WTC11 (cell line): ENCODE results near the gene MMAB. TPM values are rescaled to one million over a fixed set of nuclear protein-coding genes. Genes with fewer than 3 reads are reported as not detected.
A peak's percentile ranks its signal among the peaks of the same experiment; 100 is the strongest.

ENCODE experiments used
- ATAC-seq: fragments of 200-7000 bp; cut with Tn5 transposase; 2 replicates; pipeline ENCODE4 v1.10.0; 2021; ENCODE audit warnings: mild to moderate bottlenecking, moderate library complexity
- CTCF ChIA-PET: fragments of 300-600 bp; sonication (Branson Sonifier 250); formaldehyde crosslinking; loops from one replicate; lab custom pipeline; 2021; ENCODE audit warnings: antibody characterized with exemption; lab: Charles Lee
- POLR2A ChIA-PET: fragments of 350-600 bp; sonication (Branson Sonifier 250); formaldehyde crosslinking; loops from one replicate; lab custom pipeline; 2021; ENCODE audit warnings: antibody characterized with exemption; lab: Charles Lee
- DNase-seq: peaks from one replicate; pipeline ENCODE4 v3.0.0; 2021; ENCODE audit warnings: low spot score
- H3K27ac Mint-ChIP-seq: 2 replicates; pipeline ENCODE4 v1.8.0; 2021; ENCODE audit warnings: mixed read lengths
- H3K27me3 Mint-ChIP-seq: 2 replicates; pipeline ENCODE4 v1.8.0; 2021; ENCODE audit warnings: low read depth, mild to moderate bottlenecking, moderate library complexity, mixed read lengths
- H3K36me3 Mint-ChIP-seq: 2 replicates; pipeline ENCODE4 v1.8.0; 2021; ENCODE audit warnings: mixed read lengths
- H3K4me1 Mint-ChIP-seq: 2 replicates; pipeline ENCODE4 v1.8.0; 2022; ENCODE audit warnings: mixed read lengths
- H3K4me3 Mint-ChIP-seq: 2 replicates; pipeline ENCODE4 v1.8.0; 2021; ENCODE audit warnings: mild to moderate bottlenecking, moderate library complexity, mixed read lengths
- H3K9me3 Mint-ChIP-seq: 2 replicates; pipeline ENCODE4 v1.8.0; 2021; ENCODE audit warnings: mixed read lengths
- CREB1 ChIP-seq: sonication (generic); formaldehyde crosslinking; IDR thresholded peaks from 2 replicates; pipeline ENCODE4 v1.8.0; 2023; ENCODE audit warnings: mild to moderate bottlenecking, missing genetic modification reagents
- GTF2I ChIP-seq: fragments of 250-450 bp; sonication (Bioruptor Pico); conservative IDR thresholded peaks from 2 replicates; pipeline ENCODE4 v1.4.0; 2021; ENCODE audit warnings: mild to moderate bottlenecking
- IRF2 ChIP-seq: sonication (generic); formaldehyde crosslinking; IDR thresholded peaks from 2 replicates; pipeline ENCODE4 v1.8.0; 2022; ENCODE audit warnings: low read depth, missing genetic modification reagents, borderline replicate concordance
- JUN ChIP-seq: sonication (generic); formaldehyde crosslinking; IDR thresholded peaks from 2 replicates; pipeline ENCODE4 v1.8.0; 2023; ENCODE audit warnings: mild to moderate bottlenecking, missing genetic modification reagents
- MXD4 ChIP-seq: fragments of 250-450 bp; sonication (Bioruptor Pico); IDR thresholded peaks from 2 replicates; pipeline ENCODE4 v1.8.0; 2021; ENCODE audit warnings: mild to moderate bottlenecking, moderate library complexity, borderline replicate concordance
- MYBL2 ChIP-seq: sonication (generic); formaldehyde crosslinking; IDR thresholded peaks from 2 replicates; pipeline ENCODE4 v1.8.1; 2023; ENCODE audit warnings: mild to moderate bottlenecking, moderate library complexity, missing genetic modification reagents
- PRRX2 ChIP-seq: fragments of 250-450 bp; sonication (Bioruptor Pico); IDR thresholded peaks from 2 replicates; pipeline ENCODE4 v1.8.0; 2021; ENCODE audit warnings: mild to moderate bottlenecking
- RORB ChIP-seq: fragments of 250-450 bp; sonication (Bioruptor Pico); IDR thresholded peaks from 2 replicates; pipeline ENCODE4 v1.9.0; 2021; ENCODE audit warnings: mild to moderate bottlenecking
- SMAD3 ChIP-seq: sonication (generic); formaldehyde crosslinking; IDR thresholded peaks from 2 replicates; pipeline ENCODE4 v1.8.0; 2022; ENCODE audit warnings: missing genetic modification reagents, mild to moderate bottlenecking, borderline replicate concordance
- SP1 ChIP-seq: sonication (generic); formaldehyde crosslinking; conservative IDR thresholded peaks from 2 replicates; pipeline ENCODE4 v1.8.1; 2022; ENCODE audit warnings: missing genetic modification reagents
- TCF7 ChIP-seq: sonication (generic); formaldehyde crosslinking; IDR thresholded peaks from 2 replicates; pipeline ENCODE4 v1.8.0; 2022; ENCODE audit warnings: mild to moderate bottlenecking, low read depth, missing genetic modification reagents, moderate library complexity
- ZBTB21 ChIP-seq: sonication (generic); formaldehyde crosslinking; IDR thresholded peaks from 2 replicates; pipeline ENCODE4 v1.8.1; 2023; ENCODE audit warnings: mild to moderate bottlenecking, missing genetic modification reagents, borderline replicate concordance
- ZNF219 ChIP-seq: sonication (generic); formaldehyde crosslinking; IDR thresholded peaks from 2 replicates; pipeline ENCODE4 v1.8.0; 2023; ENCODE audit warnings: missing genetic modification reagents, mild to moderate bottlenecking, borderline replicate concordance
- ZNF263 ChIP-seq: sonication (generic); formaldehyde crosslinking; IDR thresholded peaks from 2 replicates; pipeline ENCODE4 v1.8.1; 2022; ENCODE audit warnings: low read depth, mild to moderate bottlenecking, moderate library complexity, missing genetic modification reagents
- ZNF396 ChIP-seq: fragments of 250-450 bp; sonication (Bioruptor Pico); IDR thresholded peaks from 2 replicates; pipeline ENCODE4 v1.8.0; 2021; ENCODE audit warnings: mild to moderate bottlenecking, moderate library complexity, borderline replicate concordance
- total RNA-seq: library from RNA; stranded (reverse); gene quantifications from 3 replicates; pipeline ENCODE4 v1.2.3, GENCODE V29; 2021
- TF ChIP-seq, protein P1 (sequence below): sonication (generic); formaldehyde crosslinking; IDR thresholded peaks from 2 replicates; pipeline ENCODE4 v1.8.0; 2022; ENCODE audit warnings: missing genetic modification reagents
- TF ChIP-seq, protein P2 (sequence below): sonication (generic); formaldehyde crosslinking; conservative IDR thresholded peaks from 2 replicates; pipeline ENCODE4 v1.8.1; 2022; ENCODE audit warnings: mild to moderate bottlenecking, missing genetic modification reagents
- TF ChIP-seq, protein P3 (sequence below): fragments of 250-450 bp; sonication (Bioruptor Pico); IDR thresholded peaks from 2 replicates; pipeline ENCODE4 v1.9.0; 2021; ENCODE audit warnings: moderate library complexity, mild to moderate bottlenecking, inconsistent platforms, borderline replicate concordance
- TF ChIP-seq, protein P4 (sequence below): sonication (generic); formaldehyde crosslinking; IDR thresholded peaks from 2 replicates; pipeline ENCODE4 v1.8.1; 2022; ENCODE audit warnings: mild to moderate bottlenecking, moderate library complexity, missing genetic modification reagents
- TF ChIP-seq, protein P5 (sequence below): fragments of 250-450 bp; sonication (Bioruptor Pico); IDR thresholded peaks from 2 replicates; pipeline ENCODE4 v1.9.0; 2021; ENCODE audit warnings: mild to moderate bottlenecking
- TF ChIP-seq, protein P6 (sequence below): sonication (generic); formaldehyde crosslinking; IDR thresholded peaks from 2 replicates; pipeline ENCODE4 v1.8.1; 2022; ENCODE audit warnings: mild to moderate bottlenecking, missing genetic modification reagents, moderate library complexity, borderline replicate concordance
- TF ChIP-seq, protein P7 (sequence below): sonication (generic); formaldehyde crosslinking; IDR thresholded peaks from 2 replicates; pipeline ENCODE4 v1.8.1; 2022; ENCODE audit warnings: low read depth, mild to moderate bottlenecking, moderate library complexity, missing genetic modification reagents, borderline replicate concordance

MMAB gene
- total RNA-seq, 1 experiment from 2014 or later = 22.0 TPM

DNA sequence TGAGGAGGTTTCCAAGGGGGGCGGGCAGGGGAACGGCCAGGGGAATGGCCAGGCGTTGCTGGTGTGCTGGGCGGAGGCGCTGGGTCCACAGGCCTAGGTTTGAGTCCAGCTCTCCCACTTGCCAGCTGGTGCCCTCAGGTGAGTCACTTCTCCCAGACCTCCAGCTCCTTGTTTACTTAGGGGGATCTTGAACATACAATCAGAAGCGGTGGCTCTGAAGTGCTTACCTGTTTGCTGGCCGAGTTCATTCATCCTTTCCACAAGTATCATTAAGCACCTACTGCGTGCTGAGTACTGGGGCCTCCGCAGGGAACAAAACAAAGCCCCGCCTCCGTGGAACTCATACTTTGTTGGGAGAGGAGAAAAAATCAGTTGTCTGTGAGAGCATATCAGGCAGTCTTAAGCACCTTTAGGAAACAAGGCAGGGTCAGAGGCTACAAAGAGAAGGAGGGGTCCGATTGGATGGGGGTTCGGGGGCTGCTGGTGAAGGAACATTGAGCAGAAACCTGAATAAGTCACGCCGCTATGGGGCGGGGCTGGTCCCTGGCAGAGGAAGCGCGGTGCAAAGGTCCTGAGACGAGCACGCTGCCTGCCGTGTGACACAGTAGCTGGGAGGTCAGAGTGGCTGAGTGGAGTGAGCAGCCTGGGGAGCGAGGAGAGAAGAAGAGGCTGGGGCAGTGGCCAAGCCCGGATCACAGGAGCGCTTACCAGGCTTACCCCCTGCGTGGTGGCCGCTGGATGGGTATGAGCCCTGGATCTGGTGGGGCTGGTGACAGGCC lies 15.3 kb upstream of the MMAB start (continued):
- TF ChIP-seq, protein P1, sequence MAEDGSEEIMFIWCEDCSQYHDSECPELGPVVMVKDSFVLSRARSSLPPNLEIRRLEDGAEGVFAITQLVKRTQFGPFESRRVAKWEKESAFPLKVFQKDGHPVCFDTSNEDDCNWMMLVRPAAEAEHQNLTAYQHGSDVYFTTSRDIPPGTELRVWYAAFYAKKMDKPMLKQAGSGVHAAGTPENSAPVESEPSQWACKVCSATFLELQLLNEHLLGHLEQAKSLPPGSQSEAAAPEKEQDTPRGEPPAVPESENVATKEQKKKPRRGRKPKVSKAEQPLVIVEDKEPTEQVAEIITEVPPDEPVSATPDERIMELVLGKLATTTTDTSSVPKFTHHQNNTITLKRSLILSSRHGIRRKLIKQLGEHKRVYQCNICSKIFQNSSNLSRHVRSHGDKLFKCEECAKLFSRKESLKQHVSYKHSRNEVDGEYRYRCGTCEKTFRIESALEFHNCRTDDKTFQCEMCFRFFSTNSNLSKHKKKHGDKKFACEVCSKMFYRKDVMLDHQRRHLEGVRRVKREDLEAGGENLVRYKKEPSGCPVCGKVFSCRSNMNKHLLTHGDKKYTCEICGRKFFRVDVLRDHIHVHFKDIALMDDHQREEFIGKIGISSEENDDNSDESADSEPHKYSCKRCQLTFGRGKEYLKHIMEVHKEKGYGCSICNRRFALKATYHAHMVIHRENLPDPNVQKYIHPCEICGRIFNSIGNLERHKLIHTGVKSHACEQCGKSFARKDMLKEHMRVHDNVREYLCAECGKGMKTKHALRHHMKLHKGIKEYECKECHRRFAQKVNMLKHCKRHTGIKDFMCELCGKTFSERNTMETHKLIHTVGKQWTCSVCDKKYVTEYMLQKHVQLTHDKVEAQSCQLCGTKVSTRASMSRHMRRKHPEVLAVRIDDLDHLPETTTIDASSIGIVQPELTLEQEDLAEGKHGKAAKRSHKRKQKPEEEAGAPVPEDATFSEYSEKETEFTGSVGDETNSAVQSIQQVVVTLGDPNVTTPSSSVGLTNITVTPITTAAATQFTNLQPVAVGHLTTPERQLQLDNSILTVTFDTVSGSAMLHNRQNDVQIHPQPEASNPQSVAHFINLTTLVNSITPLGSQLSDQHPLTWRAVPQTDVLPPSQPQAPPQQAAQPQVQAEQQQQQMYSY (CRISPR knock-in tag) = no peak
- no peak for TF ChIP-seq ZNF219

DNA sequence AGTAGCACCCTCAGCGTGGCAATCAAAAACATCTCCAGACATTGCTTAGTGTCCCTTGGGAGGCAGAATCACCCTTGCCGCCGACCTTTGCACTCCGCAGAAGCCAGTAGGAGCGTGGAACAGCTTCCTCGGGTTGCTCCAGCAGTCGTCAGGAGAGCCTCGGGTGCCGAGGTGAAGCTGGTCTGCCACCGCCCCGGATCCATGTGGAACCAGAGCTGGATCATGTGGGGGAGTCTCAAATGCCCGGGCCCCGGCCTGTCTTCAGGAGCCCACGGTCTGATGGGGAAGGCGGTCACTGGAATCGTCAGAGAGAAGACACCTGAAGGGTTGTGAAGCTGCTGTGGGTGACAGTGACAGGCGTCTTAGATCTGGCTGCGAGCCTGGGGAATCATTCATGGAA lies 14.6 kb upstream of the MMAB start:
- H3K4me3 Mint-ChIP-seq = no peak overlapping the region
- ATAC-seq = no peak
- ChIA-PET POLR2A (no interaction called here), CTCF (interaction anchor here (1.3 to 2.5 kb wide), 3 partner anchors 10 to 187 kb away, joined by 3 to 7 read pairs (median 4); no protein-coding TSS in a partner anchor)
- peak overlapping the region; percentile 49 for H3K27ac Mint-ChIP-seq
- H3K4me1 Mint-ChIP-seq = no peaks in the 10 kb centered on the region
- no peaks in the 10 kb centered on the region for H3K9me3 Mint-ChIP-seq
- H3K36me3 Mint-ChIP-seq = peaks cover 5% of the 10 kb centered on the region
- DNase-seq = no peak
- TF ChIP-seq RORB (CRISPR knock-in tag) (no peak), SMAD3 (no peak), MYBL2 (CRISPR knock-in tag) (no peak), GTF2I (CRISPR knock-in tag) (no peak), ZBTB21 (CRISPR knock-in tag) (no peak), IRF2 (no peak), JUN (CRISPR knock-in tag) (no peak), PRRX2 (CRISPR knock-in tag) (no peak), TCF7 (CRISPR knock-in tag) (no peak), SP1 (no peak), ZNF396 (no peak), CREB1 (CRISPR knock-in tag) (no peak)
- TF ChIP-seq, protein P2, sequence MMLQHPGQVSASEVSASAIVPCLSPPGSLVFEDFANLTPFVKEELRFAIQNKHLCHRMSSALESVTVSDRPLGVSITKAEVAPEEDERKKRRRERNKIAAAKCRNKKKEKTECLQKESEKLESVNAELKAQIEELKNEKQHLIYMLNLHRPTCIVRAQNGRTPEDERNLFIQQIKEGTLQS (CRISPR knock-in tag) = no peak
- TF ChIP-seq, protein P3, sequence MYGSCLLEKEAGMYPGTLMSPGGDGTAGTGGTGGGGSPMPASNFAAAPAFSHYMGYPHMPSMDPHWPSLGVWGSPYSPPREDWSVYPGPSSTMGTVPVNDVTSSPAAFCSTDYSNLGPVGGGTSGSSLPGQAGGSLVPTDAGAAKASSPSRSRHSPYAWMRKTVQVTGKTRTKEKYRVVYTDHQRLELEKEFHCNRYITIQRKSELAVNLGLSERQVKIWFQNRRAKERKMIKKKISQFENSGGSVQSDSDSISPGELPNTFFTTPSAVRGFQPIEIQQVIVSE (CRISPR knock-in tag) = no peak
- TF ChIP-seq, protein P4, sequence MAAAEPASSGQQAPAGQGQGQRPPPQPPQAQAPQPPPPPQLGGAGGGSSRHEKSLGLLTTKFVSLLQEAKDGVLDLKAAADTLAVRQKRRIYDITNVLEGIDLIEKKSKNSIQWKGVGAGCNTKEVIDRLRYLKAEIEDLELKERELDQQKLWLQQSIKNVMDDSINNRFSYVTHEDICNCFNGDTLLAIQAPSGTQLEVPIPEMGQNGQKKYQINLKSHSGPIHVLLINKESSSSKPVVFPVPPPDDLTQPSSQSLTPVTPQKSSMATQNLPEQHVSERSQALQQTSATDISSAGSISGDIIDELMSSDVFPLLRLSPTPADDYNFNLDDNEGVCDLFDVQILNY (CRISPR knock-in tag) = no peak
- H3K27me3 Mint-ChIP-seq = no peaks in the 10 kb centered on the region

DNA sequence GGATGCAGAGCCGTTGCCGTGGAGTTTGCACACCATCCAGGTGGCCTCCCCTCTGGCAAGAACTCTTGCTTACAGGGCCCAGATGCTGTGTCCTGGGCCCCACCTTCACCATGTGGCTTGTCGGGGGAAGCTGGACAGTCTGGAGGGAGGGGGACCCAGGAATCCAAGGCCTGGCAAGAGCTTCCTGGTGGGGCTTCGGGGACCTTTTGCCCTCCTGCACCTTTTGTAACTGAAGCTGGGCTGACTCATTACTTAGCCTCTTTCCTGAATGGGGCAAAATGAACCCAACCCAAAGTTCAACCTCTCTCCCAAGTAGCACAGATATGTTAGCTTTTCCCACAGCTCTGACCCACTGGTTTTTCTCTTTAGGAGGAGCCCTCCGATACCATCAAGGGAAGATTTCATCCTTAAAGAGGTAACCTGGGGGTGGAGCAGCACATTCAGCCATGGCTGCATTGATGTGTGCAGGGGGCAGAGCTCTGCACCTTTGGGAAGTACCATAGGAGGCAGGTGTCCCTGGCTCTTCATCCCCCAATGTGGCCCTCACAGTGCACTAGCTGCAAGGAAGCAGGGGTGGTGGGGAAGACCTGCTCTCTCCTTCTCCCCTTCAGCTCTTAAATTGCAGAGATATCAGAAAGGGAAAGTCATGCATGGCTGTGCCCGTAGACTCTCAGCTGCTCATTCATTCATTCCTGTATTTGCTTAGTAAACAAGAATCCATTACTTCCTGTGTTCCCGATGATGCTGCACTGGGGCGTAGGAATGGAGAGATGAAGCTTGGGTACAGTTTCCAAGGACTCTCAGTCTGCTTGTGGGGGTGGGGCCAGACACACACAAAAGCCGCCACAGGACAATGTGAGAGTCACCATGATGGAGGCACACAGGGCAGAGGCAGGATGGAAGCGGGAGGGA lies 13.3 kb upstream of the MMAB start:
- no peak for DNase-seq
- ATAC-seq = no peak
- ChIA-PET POLR2A (no interaction called here), CTCF (interaction anchor here (1.0 to 2.0 kb wide), 5 partner anchors 11 to 188 kb away, joined by 3 to 13 read pairs (median 3); no protein-coding TSS in a partner anchor)
- H3K36me3 Mint-ChIP-seq = peaks cover 11% of the 10 kb centered on the region
- no peaks in the 10 kb centered on the region for H3K27me3 Mint-ChIP-seq
- no peak overlapping the region for H3K4me3 Mint-ChIP-seq
- H3K27ac Mint-ChIP-seq = no peak overlapping the region
- no peaks in the 10 kb centered on the region for H3K4me1 Mint-ChIP-seq
- H3K9me3 Mint-ChIP-seq = no peaks in the 10 kb centered on the region
- TF ChIP-seq MXD4 (CRISPR knock-in tag) (no peak), ZNF263 (CRISPR knock-in tag) (no peak), ZNF219 (no peak), RORB (CRISPR knock-in tag) (no peak)
- TF ChIP-seq, protein P5, sequence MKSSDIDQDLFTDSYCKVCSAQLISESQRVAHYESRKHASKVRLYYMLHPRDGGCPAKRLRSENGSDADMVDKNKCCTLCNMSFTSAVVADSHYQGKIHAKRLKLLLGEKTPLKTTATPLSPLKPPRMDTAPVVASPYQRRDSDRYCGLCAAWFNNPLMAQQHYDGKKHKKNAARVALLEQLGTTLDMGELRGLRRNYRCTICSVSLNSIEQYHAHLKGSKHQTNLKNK (CRISPR knock-in tag) = no peak
- TF ChIP-seq, protein P4 (CRISPR knock-in tag) = no peak
- TF ChIP-seq, protein P6, sequence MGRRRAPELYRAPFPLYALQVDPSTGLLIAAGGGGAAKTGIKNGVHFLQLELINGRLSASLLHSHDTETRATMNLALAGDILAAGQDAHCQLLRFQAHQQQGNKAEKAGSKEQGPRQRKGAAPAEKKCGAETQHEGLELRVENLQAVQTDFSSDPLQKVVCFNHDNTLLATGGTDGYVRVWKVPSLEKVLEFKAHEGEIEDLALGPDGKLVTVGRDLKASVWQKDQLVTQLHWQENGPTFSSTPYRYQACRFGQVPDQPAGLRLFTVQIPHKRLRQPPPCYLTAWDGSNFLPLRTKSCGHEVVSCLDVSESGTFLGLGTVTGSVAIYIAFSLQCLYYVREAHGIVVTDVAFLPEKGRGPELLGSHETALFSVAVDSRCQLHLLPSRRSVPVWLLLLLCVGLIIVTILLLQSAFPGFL (CRISPR knock-in tag) = no peak
- TF ChIP-seq, protein P7, sequence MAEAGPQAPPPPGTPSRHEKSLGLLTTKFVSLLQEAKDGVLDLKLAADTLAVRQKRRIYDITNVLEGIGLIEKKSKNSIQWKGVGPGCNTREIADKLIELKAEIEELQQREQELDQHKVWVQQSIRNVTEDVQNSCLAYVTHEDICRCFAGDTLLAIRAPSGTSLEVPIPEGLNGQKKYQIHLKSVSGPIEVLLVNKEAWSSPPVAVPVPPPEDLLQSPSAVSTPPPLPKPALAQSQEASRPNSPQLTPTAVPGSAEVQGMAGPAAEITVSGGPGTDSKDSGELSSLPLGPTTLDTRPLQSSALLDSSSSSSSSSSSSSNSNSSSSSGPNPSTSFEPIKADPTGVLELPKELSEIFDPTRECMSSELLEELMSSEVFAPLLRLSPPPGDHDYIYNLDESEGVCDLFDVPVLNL (CRISPR knock-in tag) = no peak
